Stomach (tissue), 9 donors: ENCODE measurements around the gene FIZ1. TPM values are rescaled to one million over a fixed set of nuclear protein-coding genes. Genes with fewer than 3 reads are reported as not detected.

Experiments used
- DNase-seq, 2 donors: peaks; one replicate each; pipeline versions ENCODE4 v3.0.0 to v3.0.0-alpha.2; 2013 to 2019
- H3K27ac ChIP-seq, 5 donors: fragments of 200-600 bp in 4 of 5; sonication (generic) in 4 of 5; one replicate each; pipeline ENCODE4 v1.5.1; 2013 to 2019; ENCODE audit warnings: mild to moderate bottlenecking in 1 of 5, moderate library complexity in 1 of 5
- H3K27me3 ChIP-seq, 3 donors: fragments of 200-600 bp; sonication (generic); one replicate each; pipeline ENCODE4 v1.5.1; 2017 to 2019; ENCODE audit warnings: mixed run types in 1 of 3
- H3K36me3 ChIP-seq, 4 donors: fragments of 200-600 bp; sonication (generic); 1 replicate in 3 of 4; 2 replicates in 1 of 4; pipeline ENCODE4 v1.5.1; 2016 to 2019
- H3K4me1 ChIP-seq, 4 donors: fragments of 200-600 bp; sonication (generic); one replicate each; pipeline ENCODE4 v1.5.1; 2016 to 2019
- H3K4me3 ChIP-seq, 4 donors: fragments of 200-600 bp; sonication (generic) in 3 of 4; one replicate each; pipeline ENCODE4 v1.5.1; 2016 to 2019; ENCODE audit warnings: mild to moderate bottlenecking in 1 of 4
- H3K9me3 ChIP-seq, 4 donors: fragments of 200-600 bp; sonication (generic); one replicate each; pipeline ENCODE4 v1.5.1; 2016 to 2019
- EP300 ChIP-seq: sonication (generic); formaldehyde crosslinking; IDR thresholded peaks from one replicate; pipeline ENCODE4 v1.6.1; 2017; ENCODE audit warnings: antibody characterized with exemption
- POLR2A ChIP-seq, 4 donors: fragments of 450-650 bp; IDR thresholded peaks; one replicate each; pipeline ENCODE4 v1.6.1; 2016; ENCODE audit warnings: antibody characterized with exemption in 4 of 4, control low read depth in 2 of 4, mild to moderate bottlenecking in 1 of 4, moderate library complexity in 1 of 4
- POLR2AphosphoS5 ChIP-seq, 3 donors: sonication (generic); formaldehyde crosslinking; IDR thresholded peaks; one replicate each; pipeline ENCODE4 v1.6.1; 2016; ENCODE audit warnings: antibody characterized with exemption in 3 of 3
- WGBS, 5 donors: extraction: QIAGEN DNeasy Blood & Tissue Kit in 3 of 5; methylation state at CpG; one replicate each; pipeline versions ENCODE4 v1.1.5 to v1.1.7; 2013 to 2018; 5-methylcytosine and 5-hydroxymethylcytosine counted together
- intact Hi-C: fragments of 100-400 bp; cut with DNase I; formaldehyde crosslinking; loops from one replicate; pipeline ENCODE4 v1.15.1; 2023; ENCODE audit warnings: low total_unique reads
- polyA plus RNA-seq, 3 donors: library from polyadenylated mRNA; stranded (reverse); fragments of 200-250 nt; gene quantifications; one replicate each; pipeline ENCODE4 v1.2.3, GENCODE V29; 2013
- total RNA-seq, 5 donors: library from RNA; depleted of rRNA; stranded (reverse); fragments of >200 nt; gene quantifications; one replicate each; pipeline versions ENCODE4 v1.1.0 to v1.2.3, GENCODE V29; 2014 to 2016
- TF ChIP-seq, protein P1 (sequence below), 7 experiments: fragments of 450-650 bp in 4 of 7; fragments of 200-600 bp in 3 of 7; sonication (generic) in 3 of 7; IDR thresholded peaks; one replicate each; pipeline ENCODE4 v1.5.1; 2016 to 2019; ENCODE audit warnings: antibody characterized with exemption in 7 of 7, control low read depth in 2 of 7, mild to moderate bottlenecking in 1 of 7
- donor health status: healthy with polysubstance abuse.
- donor health status: Bipolar disorder and iron deficiency.
- donor health status: healthy.

Gene FIZ1
- total and polyA plus RNA-seq, 8 donors: 4.0 to 16.8 (median 8.7) TPM; not detected in 1

DNA sequence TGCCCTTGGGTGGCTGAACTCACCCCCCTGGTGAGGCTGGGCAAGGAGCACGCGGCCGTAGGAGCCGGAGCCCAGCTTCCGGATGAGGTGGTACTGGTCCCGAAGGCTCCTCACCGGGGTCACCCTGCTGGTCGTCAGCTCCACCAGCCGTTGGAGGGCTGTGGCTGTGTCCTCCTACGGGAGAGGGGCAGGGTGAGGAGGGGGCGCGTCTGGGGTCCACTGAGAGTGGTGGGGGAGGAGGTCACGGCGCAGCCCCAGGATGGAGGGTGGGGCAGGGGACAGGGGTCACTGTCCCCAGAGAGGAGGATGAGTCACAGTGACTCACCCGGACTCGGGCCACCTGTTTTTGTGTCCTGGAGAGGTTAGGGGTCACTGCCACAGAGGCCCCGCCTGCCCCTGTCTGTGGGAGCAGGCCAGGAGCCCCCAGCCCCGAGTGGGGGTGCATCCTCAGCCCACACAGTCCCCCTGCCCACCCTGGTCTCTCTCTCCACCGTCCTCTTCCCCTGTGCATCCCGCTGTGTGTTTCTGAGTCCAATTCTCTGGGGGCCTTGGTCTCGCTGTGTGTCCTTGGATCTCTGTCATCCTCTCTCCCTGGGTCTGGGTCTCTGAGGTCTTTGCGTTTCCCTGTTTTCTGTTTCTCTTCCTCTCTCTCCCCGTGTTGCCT, 54.4 kb downstream of the FIZ1 start:
- WGBS, 5 donors: 60 to 79% (median 72%) methylated on average over 16 to 23 of the region's 23 CpGs
- Histone ChIP-seq H3K36me3 (no peaks in the 10 kb centered on the region), H3K27ac (no peak overlapping the region), H3K27me3 (peaks cover 0 to 41% (median 0%) of the 10 kb centered on the region in 3 donors), H3K4me1 (peaks cover 19 to 48% (median 35%) of the 10 kb centered on the region in 4 donors), H3K9me3 (no peaks in the 10 kb centered on the region), H3K4me3 (no peak overlapping the region)
- no peak for DNase-seq
- intact Hi-C loops: no loop called here
- TF ChIP-seq, protein P1, sequence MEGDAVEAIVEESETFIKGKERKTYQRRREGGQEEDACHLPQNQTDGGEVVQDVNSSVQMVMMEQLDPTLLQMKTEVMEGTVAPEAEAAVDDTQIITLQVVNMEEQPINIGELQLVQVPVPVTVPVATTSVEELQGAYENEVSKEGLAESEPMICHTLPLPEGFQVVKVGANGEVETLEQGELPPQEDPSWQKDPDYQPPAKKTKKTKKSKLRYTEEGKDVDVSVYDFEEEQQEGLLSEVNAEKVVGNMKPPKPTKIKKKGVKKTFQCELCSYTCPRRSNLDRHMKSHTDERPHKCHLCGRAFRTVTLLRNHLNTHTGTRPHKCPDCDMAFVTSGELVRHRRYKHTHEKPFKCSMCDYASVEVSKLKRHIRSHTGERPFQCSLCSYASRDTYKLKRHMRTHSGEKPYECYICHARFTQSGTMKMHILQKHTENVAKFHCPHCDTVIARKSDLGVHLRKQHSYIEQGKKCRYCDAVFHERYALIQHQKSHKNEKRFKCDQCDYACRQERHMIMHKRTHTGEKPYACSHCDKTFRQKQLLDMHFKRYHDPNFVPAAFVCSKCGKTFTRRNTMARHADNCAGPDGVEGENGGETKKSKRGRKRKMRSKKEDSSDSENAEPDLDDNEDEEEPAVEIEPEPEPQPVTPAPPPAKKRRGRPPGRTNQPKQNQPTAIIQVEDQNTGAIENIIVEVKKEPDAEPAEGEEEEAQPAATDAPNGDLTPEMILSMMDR (IDR thresholded peaks at IDR 0.05): no peak
- TF ChIP-seq POLR2AphosphoS5 (IDR thresholded peaks at IDR 0.05) (no peak), EP300 (no peak), POLR2A (IDR thresholded peaks at IDR 0.05) (no peak)

DNA sequence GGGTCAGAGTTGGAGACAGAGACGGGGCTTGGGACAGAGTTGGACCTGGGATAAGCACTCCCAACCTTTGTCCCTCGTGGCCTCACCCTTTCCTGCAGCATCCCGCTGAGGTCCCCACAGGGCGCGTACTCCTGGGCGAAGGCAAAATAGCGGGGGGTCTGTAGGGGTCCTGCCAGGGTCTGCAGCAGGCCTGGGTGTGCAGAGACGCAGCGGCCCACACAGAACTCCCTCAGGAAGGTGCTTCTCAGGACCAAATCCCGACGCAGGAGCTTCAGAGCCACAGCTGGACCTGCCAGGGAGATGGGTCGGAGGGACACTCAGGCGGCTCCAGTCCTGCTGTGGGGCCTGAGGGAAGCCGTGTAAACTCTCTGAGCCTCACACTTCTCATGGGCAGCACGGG, 55.3 kb downstream of the FIZ1 start:
- H3K4me3 ChIP-seq: no peak overlapping the region
- no peak for TF ChIP-seq EP300
- no peak for TF ChIP-seq POLR2AphosphoS5 (IDR thresholded peaks at IDR 0.05)
- TF ChIP-seq, protein P1 (IDR thresholded peaks at IDR 0.05): no peak
- TF ChIP-seq POLR2A (IDR thresholded peaks at IDR 0.05): no peak
- no peaks in the 10 kb centered on the region for H3K36me3 ChIP-seq
- intact Hi-C loops: no loop called here
- no peaks in the 10 kb centered on the region for H3K9me3 ChIP-seq
- DNase-seq: no peak
- peaks cover 0 to 36% (median 0%) of the 10 kb centered on the region in 3 donors for H3K27me3 ChIP-seq
- peaks cover 14 to 40% (median 29%) of the 10 kb centered on the region in 4 donors for H3K4me1 ChIP-seq
- WGBS, 5 donors: 68 to 88% (median 83%) methylated on average over 6 to 15 of the region's 15 CpGs
- H3K27ac ChIP-seq: no peak overlapping the region

DNA sequence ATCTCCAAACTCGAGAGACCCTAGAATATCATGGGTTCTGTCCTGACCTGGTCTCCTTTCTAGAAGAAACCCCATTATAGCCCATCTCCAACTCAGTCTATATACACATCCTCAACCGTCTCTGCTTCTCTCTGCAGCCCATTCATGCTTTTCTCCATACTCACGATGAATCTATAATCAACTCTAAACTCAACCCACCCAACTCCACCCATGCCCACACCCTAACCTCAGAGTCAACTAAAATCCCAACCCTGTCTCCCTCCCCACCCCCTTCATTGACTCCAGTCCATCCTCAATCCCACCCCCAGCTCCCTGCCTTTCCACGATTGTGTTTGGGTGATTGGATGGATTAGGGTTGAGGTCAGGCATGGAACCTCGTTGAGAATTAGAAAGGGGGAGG, 55.8 kb downstream of the FIZ1 start:
- 56 to 69% (median 66%) methylated on average over 5 of the region's 5 CpGs for WGBS, 5 donors
- H3K9me3 ChIP-seq: no peaks in the 10 kb centered on the region
- no peak overlapping the region for H3K27ac ChIP-seq
- H3K27me3 ChIP-seq: peaks cover 0 to 32% (median 0%) of the 10 kb centered on the region in 3 donors
- intact Hi-C loops: no loop called here
- DNase-seq: no peak
- peaks cover 14 to 36% (median 27%) of the 10 kb centered on the region in 4 donors for H3K4me1 ChIP-seq
- no peak overlapping the region for H3K4me3 ChIP-seq
- no peaks in the 10 kb centered on the region for H3K36me3 ChIP-seq
- no peak for TF ChIP-seq POLR2A (IDR thresholded peaks at IDR 0.05)
- TF ChIP-seq POLR2AphosphoS5 (IDR thresholded peaks at IDR 0.05): no peak
- TF ChIP-seq, protein P1 (IDR thresholded peaks at IDR 0.05): no peak
- TF ChIP-seq EP300: no peak

DNA sequence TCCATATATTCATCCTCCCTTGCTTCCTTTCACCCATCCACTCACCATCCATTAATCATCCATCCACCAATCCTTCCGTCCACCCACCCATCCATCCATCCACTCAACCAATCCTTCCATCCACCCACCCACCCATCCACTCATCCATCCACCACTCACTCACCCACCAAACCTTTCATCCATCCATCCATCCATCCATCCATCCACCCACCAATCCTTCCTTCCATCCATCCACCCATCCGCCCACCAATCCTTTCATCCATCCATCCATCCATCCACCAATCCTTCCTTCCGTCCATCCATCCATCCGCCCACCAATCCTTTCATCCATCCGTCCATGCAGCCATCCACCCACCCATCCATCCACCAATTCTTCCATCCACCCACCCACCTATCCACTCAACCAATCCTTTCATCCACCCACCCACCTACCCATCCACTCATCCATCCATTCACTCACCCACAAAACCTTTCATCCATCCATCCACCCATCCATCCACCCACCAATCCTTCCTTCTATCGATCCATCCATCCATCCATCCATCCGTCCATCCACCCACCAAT, 56.9 kb downstream of the FIZ1 start:
- H3K4me1 ChIP-seq: peaks cover 11 to 26% (median 17%) of the 10 kb centered on the region in 4 donors
- intact Hi-C loops: no loop called here
- DNase-seq: no peak
- TF ChIP-seq, protein P1 (IDR thresholded peaks at IDR 0.05): no peak
- WGBS, 5 donors: 89 to 95% (median 93%) methylated on average over 7 of the region's 7 CpGs
- H3K9me3 ChIP-seq: no peaks in the 10 kb centered on the region
- peaks cover 0 to 24% (median 0%) of the 10 kb centered on the region in 3 donors for H3K27me3 ChIP-seq
- H3K4me3 ChIP-seq: no peak overlapping the region
- no peak overlapping the region for H3K27ac ChIP-seq
- H3K36me3 ChIP-seq: no peaks in the 10 kb centered on the region

Other genes starting within 250 kb of the FIZ1 start
- 10 to 100 TPM in 1 of 5 donors, not detected in 4; 18.2 TPM for gene COX6B2, start 244.8 kb downstream of the FIZ1 start, total RNA-seq
- under 1 TPM in 2 of 3 donors, not detected in 1; 0.19 to 0.93 TPM for gene COX6B2, start 244.8 kb downstream of the FIZ1 start, polyA plus RNA-seq
- not detected for gene GARIN5B, start 236.3 kb downstream of the FIZ1 start, total RNA-seq
- not detected for gene GARIN5B, start 236.3 kb downstream of the FIZ1 start, polyA plus RNA-seq
- 1 to 10 TPM in 2 of 5 donors, not detected in 3; 1.3 TPM for gene IL11, start 229.1 kb downstream of the FIZ1 start, total RNA-seq
- 10 to 100 TPM in 1 of 3 donors, 1 to 10 TPM in 2; 1.0 to 17.4 (median 1.4) TPM for gene IL11, start 229.1 kb downstream of the FIZ1 start, polyA plus RNA-seq
- gene TMEM190, start 222.7 kb downstream of the FIZ1 start, total RNA-seq: not detected
- gene TMEM190, start 222.7 kb downstream of the FIZ1 start, polyA plus RNA-seq: 1 to 10 TPM in 1 of 3 donors, under 1 TPM in 1, not detected in 1; 0.68 to 1.3 TPM
- 100 to 1,000 TPM in 1 of 5 donors, 10 to 100 TPM in 1, 1 to 10 TPM in 1, not detected in 2; 5.4 to 504 (median 36.1) TPM for gene TMEM238, start 215.2 kb downstream of the FIZ1 start, total RNA-seq
- under 1 TPM in 2 of 3 donors, not detected in 1; 0.75 to 0.83 TPM for gene TMEM238, start 215.2 kb downstream of the FIZ1 start, polyA plus RNA-seq
- 100 to 1,000 TPM in 4 of 5 donors, 10 to 100 TPM in 1; 47.5 to 854 (median 193) TPM for gene RPL28, start 213.6 kb downstream of the FIZ1 start, total RNA-seq
- 1,000 to 10,000 TPM; 2,029 to 2,388 (median 2,037) TPM for gene RPL28, start 213.6 kb downstream of the FIZ1 start, polyA plus RNA-seq
- 10 to 100 TPM in 3 of 5 donors, 1 to 10 TPM in 2; 8.0 to 43.3 (median 20.2) TPM for gene UBE2S, start 191.7 kb downstream of the FIZ1 start, total RNA-seq
- 10 to 100 TPM; 11.6 to 13.1 (median 13.1) TPM for gene UBE2S, start 191.7 kb downstream of the FIZ1 start, polyA plus RNA-seq
- not detected for gene SHISA7, start 156.2 kb downstream of the FIZ1 start, total RNA-seq
- gene SHISA7, start 156.2 kb downstream of the FIZ1 start, polyA plus RNA-seq: not detected
- gene ISOC2, start 137.9 kb downstream of the FIZ1 start, total RNA-seq: 100 to 1,000 TPM in 1 of 5 donors, 10 to 100 TPM in 4; 19.8 to 348 (median 63.6) TPM
- gene ISOC2, start 137.9 kb downstream of the FIZ1 start, polyA plus RNA-seq: 10 to 100 TPM; 76.7 to 80.5 (median 79.6) TPM
- not detected for gene C19orf85, start 134.8 kb downstream of the FIZ1 start, total RNA-seq
- under 1 TPM in 1 of 3 donors, not detected in 2; 0.23 TPM for gene C19orf85, start 134.8 kb downstream of the FIZ1 start, polyA plus RNA-seq
- gene ZNF628, start 122.9 kb downstream of the FIZ1 start, total RNA-seq: 10 to 100 TPM in 1 of 5 donors, 1 to 10 TPM in 3, under 1 TPM in 1; 0.58 to 16.1 (median 5.7) TPM
- 1 to 10 TPM; 2.0 to 7.2 (median 4.3) TPM for gene ZNF628, start 122.9 kb downstream of the FIZ1 start, polyA plus RNA-seq
- 1 to 10 TPM in 2 of 5 donors, not detected in 3; 4.3 to 6.4 TPM for gene NAT14, start 114.3 kb downstream of the FIZ1 start, total RNA-seq
- 10 to 100 TPM in 2 of 3 donors, 1 to 10 TPM in 1; 8.7 to 22.1 (median 14.4) TPM for gene NAT14, start 114.3 kb downstream of the FIZ1 start, polyA plus RNA-seq
- 10 to 100 TPM in 2 of 5 donors, 1 to 10 TPM in 2, not detected in 1; 2.2 to 15.1 (median 9.8) TPM for gene SSC5D, start 111.1 kb downstream of the FIZ1 start, total RNA-seq
- gene SSC5D, start 111.1 kb downstream of the FIZ1 start, polyA plus RNA-seq: under 1 TPM; 0.46 to 0.87 (median 0.80) TPM
- gene SBK2, start 62.4 kb downstream of the FIZ1 start, total RNA-seq: not detected
- gene SBK2, start 62.4 kb downstream of the FIZ1 start, polyA plus RNA-seq: not detected
- 1 to 10 TPM in 2 of 5 donors, under 1 TPM in 1, not detected in 2; 0.37 to 6.2 (median 2.0) TPM for gene SBK3, start 54.0 kb downstream of the FIZ1 start, total RNA-seq
- under 1 TPM in 2 of 3 donors, not detected in 1; 0.20 to 0.56 TPM for gene SBK3, start 54.0 kb downstream of the FIZ1 start, polyA plus RNA-seq
- gene ZNF579, start 18.7 kb downstream of the FIZ1 start, total RNA-seq: 10 to 100 TPM in 1 of 5 donors, 1 to 10 TPM in 4; 3.1 to 12.1 (median 5.1) TPM
- 10 to 100 TPM; 10.8 to 13.0 (median 11.0) TPM for gene ZNF579, start 18.7 kb downstream of the FIZ1 start, polyA plus RNA-seq
- 10 to 100 TPM in 3 of 5 donors, 1 to 10 TPM in 2; 2.9 to 54.3 (median 17.4) TPM for gene ZNF524, start 771 bp upstream of the FIZ1 start, total RNA-seq
- 10 to 100 TPM; 61.3 to 70.7 (median 68.9) TPM for gene ZNF524, start 771 bp upstream of the FIZ1 start, polyA plus RNA-seq
- 10 to 100 TPM in 3 of 5 donors, 1 to 10 TPM in 2; 1.3 to 60.5 (median 11.6) TPM for gene ZNF865, start 6.1 kb upstream of the FIZ1 start, total RNA-seq
- 1 to 10 TPM; 5.3 to 6.3 (median 6.1) TPM for gene ZNF865, start 6.1 kb upstream of the FIZ1 start, polyA plus RNA-seq
- gene ZNF784, start 25.0 kb upstream of the FIZ1 start, total RNA-seq: 10 to 100 TPM in 1 of 5 donors, 1 to 10 TPM in 3, not detected in 1; 1.8 to 15.1 (median 4.6) TPM
- gene ZNF784, start 25.0 kb upstream of the FIZ1 start, polyA plus RNA-seq: 1 to 10 TPM; 4.2 to 6.0 (median 5.9) TPM
- 10 to 100 TPM in 4 of 5 donors, not detected in 1; 10.6 to 55.0 (median 16.6) TPM for gene ZNF580, start 41.5 kb upstream of the FIZ1 start, total RNA-seq
- 10 to 100 TPM; 18.6 to 26.9 (median 21.5) TPM for gene ZNF580, start 41.5 kb upstream of the FIZ1 start, polyA plus RNA-seq
- gene ZNF581, start 44.1 kb upstream of the FIZ1 start, total RNA-seq: 10 to 100 TPM in 1 of 5 donors, 1 to 10 TPM in 4; 2.2 to 14.5 (median 5.3) TPM
- 10 to 100 TPM; 14.9 to 27.8 (median 21.2) TPM for gene ZNF581, start 44.1 kb upstream of the FIZ1 start, polyA plus RNA-seq
- gene CCDC106, start 48.7 kb upstream of the FIZ1 start, total RNA-seq: 10 to 100 TPM in 3 of 5 donors, 1 to 10 TPM in 2; 3.5 to 25.5 (median 13.4) TPM
- gene CCDC106, start 48.7 kb upstream of the FIZ1 start, polyA plus RNA-seq: 10 to 100 TPM; 12.0 to 19.4 (median 14.1) TPM
- 100 to 1,000 TPM in 4 of 5 donors, 10 to 100 TPM in 1; 70.5 to 463 (median 183) TPM for gene U2AF2, start 55.5 kb upstream of the FIZ1 start, total RNA-seq
- gene U2AF2, start 55.5 kb upstream of the FIZ1 start, polyA plus RNA-seq: 10 to 100 TPM; 53.2 to 91.4 (median 62.2) TPM
- 100 to 1,000 TPM in 3 of 5 donors, 10 to 100 TPM in 2; 17.8 to 363 (median 184) TPM for gene EPN1, start 75.7 kb upstream of the FIZ1 start, total RNA-seq
- 100 to 1,000 TPM in 2 of 3 donors, 10 to 100 TPM in 1; 74.6 to 213 (median 183) TPM for gene EPN1, start 75.7 kb upstream of the FIZ1 start, polyA plus RNA-seq
- gene NLRP9, start 138.9 kb upstream of the FIZ1 start, total RNA-seq: not detected
- gene NLRP9, start 138.9 kb upstream of the FIZ1 start, polyA plus RNA-seq: not detected
- 1 to 10 TPM in 1 of 5 donors, not detected in 4; 1.7 TPM for gene RFPL4A, start 159.6 kb upstream of the FIZ1 start, total RNA-seq
- gene RFPL4A, start 159.6 kb upstream of the FIZ1 start, polyA plus RNA-seq: not detected
- not detected for gene RFPL4AL1, start 169.6 kb upstream of the FIZ1 start, total RNA-seq
- not detected for gene RFPL4AL1, start 169.6 kb upstream of the FIZ1 start, polyA plus RNA-seq
- gene NLRP11, start 232.5 kb upstream of the FIZ1 start, total RNA-seq: not detected
- under 1 TPM in 2 of 3 donors, not detected in 1; 0.03 to 0.12 TPM for gene NLRP11, start 232.5 kb upstream of the FIZ1 start, polyA plus RNA-seq
- gene NLRP4, start 237.0 kb upstream of the FIZ1 start, total RNA-seq: not detected
- gene NLRP4, start 237.0 kb upstream of the FIZ1 start, polyA plus RNA-seq: under 1 TPM in 1 of 3 donors, not detected in 2; 0.23 TPM